Activated CD8-positive, alpha-beta memory T cell treated with anti-CD3 and anti-CD28 coated beads, Interleukin-2, amount 10 ng/mL, durations not matched to agents 7 days and 5 days (primary cell): ENCODE measurements around the gene BTRC. TPM values are rescaled to one million over a fixed set of nuclear protein-coding genes. Genes with fewer than 3 reads are reported as not detected.
"Not testable (repeated sequence)": the region's sequence is repeated elsewhere in the genome, so short reads cannot be mapped to it uniquely, and the experiment has no call there.

Source experiments
- ATAC-seq: fragments of 150-1000 bp; cut with Tn5 transposase; one replicate; pipeline ENCODE4 v1.10.0; 2021; ENCODE audit warnings: moderate library complexity
- CTCF ChIA-PET: fragments of 350-600 bp; sonication (Branson Sonifier 250); formaldehyde crosslinking; loops from one replicate; lab custom pipeline; 2021; ENCODE audit warnings: antibody characterized with exemption; lab: Charles Lee
- DNase-seq: peaks from one replicate; pipeline ENCODE4 v3.0.0-alpha.2; 2020
- H3K27ac Mint-ChIP-seq: one replicate; pipeline ENCODE4 v1.8.0; 2021; ENCODE audit warnings: mild to moderate bottlenecking, mixed read lengths
- H3K27me3 Mint-ChIP-seq: one replicate; pipeline ENCODE4 v1.8.0; 2021; ENCODE audit warnings: mixed read lengths
- H3K36me3 Mint-ChIP-seq: one replicate; pipeline ENCODE4 v1.8.0; 2021; ENCODE audit warnings: mild to moderate bottlenecking, mixed read lengths
- H3K4me1 Mint-ChIP-seq: one replicate; pipeline ENCODE4 v1.8.0; 2021; ENCODE audit warnings: mixed read lengths
- H3K4me3 Mint-ChIP-seq: one replicate; pipeline ENCODE4 v1.8.0; 2021; ENCODE audit warnings: mild to moderate bottlenecking, moderate library complexity, mixed read lengths
- H3K9me3 Mint-ChIP-seq: one replicate; pipeline ENCODE4 v1.8.0; 2022; ENCODE audit warnings: low read depth, mixed read lengths
- total RNA-seq, 2 experiments: library from RNA; stranded (reverse); gene quantifications; one replicate each; pipeline ENCODE4 v1.2.3, GENCODE V29; 2021

BTRC gene
- total RNA-seq, 2 experiments from 2014 or later: 10.9 to 13.8 TPM

DNA sequence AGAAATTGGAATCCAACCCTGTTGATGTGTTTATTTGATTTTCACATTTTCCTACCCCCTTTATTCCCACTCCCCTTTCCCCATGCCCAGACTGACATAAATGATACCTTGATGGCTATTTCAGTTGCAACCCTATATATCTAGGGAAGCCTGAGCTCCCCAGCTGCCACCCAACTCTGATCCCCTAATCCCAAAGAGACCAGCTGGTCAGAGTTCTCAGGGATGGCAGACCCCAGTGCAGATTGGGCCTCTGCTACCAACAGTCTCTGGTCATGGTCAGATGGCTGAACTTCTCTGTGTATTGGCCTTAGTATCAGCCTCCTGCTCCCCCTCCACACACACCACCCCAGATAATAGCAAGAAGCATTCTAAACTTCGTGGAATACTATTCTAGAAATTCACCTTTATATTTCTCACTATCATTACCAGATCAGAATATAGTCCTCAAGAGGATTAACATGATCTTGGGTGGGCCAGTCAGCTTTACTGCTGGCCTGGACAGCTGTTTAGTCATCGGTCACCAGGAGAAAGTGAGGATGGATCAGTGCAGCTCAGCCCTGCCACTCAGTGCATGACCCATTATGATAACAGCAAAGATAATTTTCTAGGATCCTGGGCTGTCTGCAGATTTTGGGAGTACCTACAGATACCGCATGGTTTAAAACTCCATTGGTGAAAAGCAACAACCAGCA, 24.5 kb upstream of the BTRC start:
- no peak overlapping the region for H3K4me3 Mint-ChIP-seq
- no peak for ATAC-seq
- H3K27me3 Mint-ChIP-seq: peaks cover 47% of the 10 kb centered on the region
- CTCF ChIA-PET: no interaction called here
- H3K27ac Mint-ChIP-seq: no peak overlapping the region
- no peak for DNase-seq
- H3K36me3 Mint-ChIP-seq: no peaks in the 10 kb centered on the region
- no peaks in the 10 kb centered on the region for H3K9me3 Mint-ChIP-seq
- no peaks in the 10 kb centered on the region for H3K4me1 Mint-ChIP-seq

DNA sequence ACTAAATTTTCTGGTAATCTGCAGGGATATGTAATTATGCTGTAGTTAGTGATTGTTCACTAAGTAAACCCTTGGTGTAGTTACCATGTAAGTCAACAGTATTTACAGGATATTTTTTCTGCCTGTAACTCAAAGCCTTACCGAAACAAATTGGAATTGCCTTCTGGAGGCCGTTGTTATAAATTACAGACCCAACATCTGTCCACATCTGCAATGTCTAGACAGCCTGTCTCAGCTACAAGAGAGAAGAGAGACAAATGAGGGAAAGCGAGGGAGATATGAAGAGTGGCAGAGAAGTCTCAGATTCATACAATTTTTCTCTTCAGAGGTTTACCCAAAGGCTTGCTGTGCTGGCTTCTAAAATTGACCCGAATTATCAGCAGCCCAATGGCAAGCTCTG, 23.7 kb upstream of the BTRC start:
- ATAC-seq: no peak
- peaks cover 47% of the 10 kb centered on the region for H3K27me3 Mint-ChIP-seq
- H3K36me3 Mint-ChIP-seq: no peaks in the 10 kb centered on the region
- H3K27ac Mint-ChIP-seq: no peak overlapping the region
- no peak overlapping the region for H3K4me3 Mint-ChIP-seq
- CTCF ChIA-PET: interaction anchor here (0.8 to 0.9 kb wide), 2 partner anchors 15 to 451 kb away, joined by 3 read pairs; no protein-coding TSS in a partner anchor
- DNase-seq: no peak
- no peaks in the 10 kb centered on the region for H3K9me3 Mint-ChIP-seq
- no peaks in the 10 kb centered on the region for H3K4me1 Mint-ChIP-seq

- CTCF ChIA-PET: interaction anchor here (0.8 to 0.9 kb wide), 2 partner anchors 16 to 450 kb away, joined by 3 read pairs; no protein-coding TSS in a partner anchor
- Mint-ChIP-seq H3K4me3 (no peak overlapping the region), H3K27me3 (peaks cover 43% of the 10 kb centered on the region), H3K27ac (no peak overlapping the region), H3K9me3 (no peaks in the 10 kb centered on the region), H3K36me3 (no peaks in the 10 kb centered on the region), H3K4me1 (no peaks in the 10 kb centered on the region)
- no peak for ATAC-seq
- DNase-seq: no peak
These were observed 23.2 kb upstream of the BTRC start for GRCh38 chr10:101330631-101331225.

GRCh38 chr10:101331956-101332355, 22.0 kb upstream of the BTRC start:
- Mint-ChIP-seq H3K27ac (no peak overlapping the region), H3K36me3 (no peaks in the 10 kb centered on the region)

DNA sequence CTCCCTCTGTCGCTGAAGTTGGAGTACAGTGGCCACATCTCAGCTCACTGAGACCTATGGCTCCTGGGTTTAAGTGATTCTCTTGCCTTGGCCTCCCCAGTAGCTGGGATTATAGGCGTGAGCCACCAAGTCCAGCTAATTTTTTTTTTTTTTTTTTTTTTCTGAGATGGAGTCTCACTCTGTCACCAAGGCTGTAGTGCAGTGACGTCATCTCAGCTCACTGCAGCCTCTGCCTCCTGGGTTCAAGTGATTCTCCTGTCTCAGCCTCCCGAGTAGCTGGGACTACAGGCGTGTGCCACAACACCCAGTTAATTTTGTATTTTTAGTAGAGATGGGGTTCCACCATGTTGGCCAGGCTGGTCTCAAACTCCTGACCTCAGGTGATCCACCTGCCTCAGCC, 19.7 kb upstream of the BTRC start:
- not testable (repeated sequence) for ATAC-seq, H3K27ac Mint-ChIP-seq, H3K9me3 Mint-ChIP-seq, H3K4me1 Mint-ChIP-seq, H3K4me3 Mint-ChIP-seq, H3K36me3 Mint-ChIP-seq, DNase-seq
- CTCF ChIA-PET: interaction anchor here (1.6 kb wide), 1 partner anchor 33 kb away, joined by 5 read pairs; no protein-coding TSS in a partner anchor
- H3K27me3 Mint-ChIP-seq: peaks cover 30% of the 10 kb centered on the region

More at GRCh38 chr10:101331956-101332355, 22.0 kb upstream of the BTRC start:
- H3K4me3 Mint-ChIP-seq: no peak overlapping the region
- ATAC-seq: no peak
- no peak for DNase-seq
- H3K27me3 Mint-ChIP-seq: peaks cover 33% of the 10 kb centered on the region
- CTCF ChIA-PET: no interaction called here
- H3K9me3 Mint-ChIP-seq: no peaks in the 10 kb centered on the region
- no peaks in the 10 kb centered on the region for H3K4me1 Mint-ChIP-seq

DNA sequence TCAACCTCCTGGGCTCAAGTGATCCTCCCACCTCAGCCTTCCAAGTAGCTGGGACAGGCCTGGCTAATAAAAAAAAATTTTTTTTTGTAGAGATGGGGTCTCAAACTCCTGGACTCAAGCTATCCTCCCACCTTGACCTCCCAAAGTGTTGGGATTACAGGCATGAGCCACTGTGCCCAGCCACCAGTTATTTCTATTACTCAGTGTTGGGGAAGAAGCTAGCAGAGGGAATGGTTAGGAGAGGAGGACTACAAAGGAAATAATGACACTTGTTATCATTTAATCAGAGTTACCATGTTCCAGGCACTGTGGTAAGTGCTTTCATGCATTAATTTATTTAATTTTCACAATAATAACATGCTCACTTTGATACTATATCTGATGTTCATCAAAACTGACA, 17.6 kb upstream of the BTRC start:
- Mint-ChIP-seq H3K9me3 (no peaks in the 10 kb centered on the region), H3K27ac (no peak overlapping the region), H3K4me1 (no peaks in the 10 kb centered on the region), H3K4me3 (no peak overlapping the region), H3K36me3 (no peaks in the 10 kb centered on the region), H3K27me3 (peaks cover 24% of the 10 kb centered on the region)
- no peak for ATAC-seq
- CTCF ChIA-PET: interaction anchor here (1.0 kb wide), 1 partner anchor 131 kb away, joined by 4 read pairs; no protein-coding TSS in a partner anchor
- DNase-seq: no peak

DNA sequence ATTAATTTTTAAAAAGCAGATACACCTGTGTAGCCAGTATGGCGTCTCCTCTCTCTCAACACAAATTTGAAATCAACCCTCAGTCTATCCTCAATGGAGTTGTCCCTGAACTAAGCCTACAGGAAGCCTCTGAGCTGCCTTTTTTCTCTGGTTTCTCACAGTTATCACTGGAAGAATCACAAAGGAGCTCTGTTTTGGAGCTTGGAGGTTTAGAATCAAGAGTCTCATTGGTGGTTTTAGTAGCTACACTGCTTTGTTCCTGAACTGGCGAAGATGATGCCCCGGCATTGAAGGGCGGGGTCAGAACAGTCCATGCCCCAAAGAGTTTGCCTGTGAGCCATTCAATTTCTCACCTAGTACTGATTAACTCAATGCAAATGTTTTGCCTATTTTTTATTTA, 16.1 kb upstream of the BTRC start:
- Mint-ChIP-seq H3K4me1 (no peaks in the 10 kb centered on the region), H3K36me3 (no peaks in the 10 kb centered on the region), H3K4me3 (no peak overlapping the region), H3K27ac (no peak overlapping the region), H3K9me3 (no peaks in the 10 kb centered on the region), H3K27me3 (peaks cover 10% of the 10 kb centered on the region)
- ATAC-seq (no peak), DNase-seq (no peak)
- CTCF ChIA-PET: no interaction called here

- CTCF ChIA-PET: no interaction called here
- H3K27ac Mint-ChIP-seq: no peak overlapping the region
These were observed 12.5 kb upstream of the BTRC start for GRCh38 chr10:101341438-101341837.

DNA sequence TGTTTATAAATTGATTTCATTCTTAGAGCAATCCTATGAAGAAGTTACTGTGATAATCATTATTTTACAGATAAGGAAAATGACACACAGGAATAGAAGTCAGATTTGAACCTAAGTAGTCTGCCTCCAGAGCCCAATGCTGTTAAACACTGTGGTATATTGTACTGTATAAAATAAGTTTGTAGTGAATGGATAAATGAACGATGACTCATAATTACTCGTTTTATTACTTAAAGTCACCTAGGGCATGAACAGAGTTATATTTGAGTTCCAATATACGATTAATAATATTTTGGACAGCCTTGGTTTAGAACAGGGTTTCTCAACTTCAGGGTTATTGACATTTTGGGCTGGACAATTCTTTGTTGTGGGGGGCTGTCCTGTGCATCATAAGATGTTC, 7.8 kb upstream of the BTRC start:
- no peak for DNase-seq
- H3K36me3 Mint-ChIP-seq: no peaks in the 10 kb centered on the region
- ATAC-seq: no peak

More at GRCh38 chr10:101341438-101341837, 12.5 kb upstream of the BTRC start:
- ATAC-seq (no peak), DNase-seq (no peak)
- H3K9me3 Mint-ChIP-seq: no peaks in the 10 kb centered on the region
- H3K27me3 Mint-ChIP-seq: peaks cover 9% of the 10 kb centered on the region
- no peaks in the 10 kb centered on the region for H3K4me1 Mint-ChIP-seq
- no peak overlapping the region for H3K4me3 Mint-ChIP-seq
- no peaks in the 10 kb centered on the region for H3K36me3 Mint-ChIP-seq

GRCh38 chr10:101351017-101351416, 2.9 kb upstream of the BTRC start:
- CTCF ChIA-PET: no interaction called here
- peaks cover 19% of the 10 kb centered on the region for H3K27me3 Mint-ChIP-seq
- no peak overlapping the region for H3K4me3 Mint-ChIP-seq
- peaks cover 5% of the 10 kb centered on the region for H3K36me3 Mint-ChIP-seq
- no peaks in the 10 kb centered on the region for H3K9me3 Mint-ChIP-seq
- DNase-seq (no peak), ATAC-seq (no peak)
- no peak overlapping the region for H3K27ac Mint-ChIP-seq
- H3K4me1 Mint-ChIP-seq: peaks cover 18% of the 10 kb centered on the region

More for the DNA sequence above, 7.8 kb upstream of the BTRC start:
- Mint-ChIP-seq H3K4me3 (no peak overlapping the region), H3K27me3 (peaks cover 14% of the 10 kb centered on the region), H3K9me3 (no peaks in the 10 kb centered on the region), H3K27ac (no peak overlapping the region), H3K4me1 (no peaks in the 10 kb centered on the region)
- CTCF ChIA-PET: no interaction called here

- peaks cover 21% of the 10 kb centered on the region for H3K4me1 Mint-ChIP-seq
- H3K9me3 Mint-ChIP-seq: no peaks in the 10 kb centered on the region
- H3K27ac Mint-ChIP-seq: no peak overlapping the region
- peaks cover 7% of the 10 kb centered on the region for H3K36me3 Mint-ChIP-seq
- H3K4me3 Mint-ChIP-seq: no peak overlapping the region
- DNase-seq: no peak
- ATAC-seq: no peak
- CTCF ChIA-PET: interaction anchor here (0.9 kb wide), 1 partner anchor 430 kb away, joined by 4 read pairs; no protein-coding TSS in a partner anchor
- H3K27me3 Mint-ChIP-seq: peaks cover 19% of the 10 kb centered on the region
These were observed 2.5 kb upstream of the BTRC start for GRCh38 chr10:101351477-101351876.

DNA sequence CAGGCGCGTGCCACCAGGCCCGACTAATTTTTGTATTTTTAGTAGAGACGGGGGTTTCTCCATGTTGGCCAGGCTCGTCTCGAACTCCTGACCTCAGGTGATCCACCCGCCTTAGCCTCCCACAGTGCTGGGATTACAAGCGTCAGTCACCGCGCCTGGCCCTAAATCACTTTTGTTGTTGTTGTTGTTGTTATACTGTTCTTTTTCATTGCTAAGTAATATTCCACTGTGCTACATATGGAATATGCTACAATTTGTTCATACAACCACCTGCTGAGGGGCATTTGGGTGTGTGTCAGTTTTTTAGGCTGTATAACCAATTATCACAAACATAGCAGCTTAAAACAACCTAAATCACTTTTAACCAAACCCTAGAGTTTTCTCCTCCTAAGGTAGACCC, 1.1 kb upstream of the BTRC start:
- ATAC-seq, H3K4me3 Mint-ChIP-seq, DNase-seq, H3K27ac Mint-ChIP-seq, H3K9me3 Mint-ChIP-seq, CTCF ChIA-PET: not testable (repeated sequence)
- H3K36me3 Mint-ChIP-seq: peaks cover 10% of the 10 kb centered on the region
- peaks cover 23% of the 10 kb centered on the region for H3K4me1 Mint-ChIP-seq
- peaks cover 19% of the 10 kb centered on the region for H3K27me3 Mint-ChIP-seq

DNA sequence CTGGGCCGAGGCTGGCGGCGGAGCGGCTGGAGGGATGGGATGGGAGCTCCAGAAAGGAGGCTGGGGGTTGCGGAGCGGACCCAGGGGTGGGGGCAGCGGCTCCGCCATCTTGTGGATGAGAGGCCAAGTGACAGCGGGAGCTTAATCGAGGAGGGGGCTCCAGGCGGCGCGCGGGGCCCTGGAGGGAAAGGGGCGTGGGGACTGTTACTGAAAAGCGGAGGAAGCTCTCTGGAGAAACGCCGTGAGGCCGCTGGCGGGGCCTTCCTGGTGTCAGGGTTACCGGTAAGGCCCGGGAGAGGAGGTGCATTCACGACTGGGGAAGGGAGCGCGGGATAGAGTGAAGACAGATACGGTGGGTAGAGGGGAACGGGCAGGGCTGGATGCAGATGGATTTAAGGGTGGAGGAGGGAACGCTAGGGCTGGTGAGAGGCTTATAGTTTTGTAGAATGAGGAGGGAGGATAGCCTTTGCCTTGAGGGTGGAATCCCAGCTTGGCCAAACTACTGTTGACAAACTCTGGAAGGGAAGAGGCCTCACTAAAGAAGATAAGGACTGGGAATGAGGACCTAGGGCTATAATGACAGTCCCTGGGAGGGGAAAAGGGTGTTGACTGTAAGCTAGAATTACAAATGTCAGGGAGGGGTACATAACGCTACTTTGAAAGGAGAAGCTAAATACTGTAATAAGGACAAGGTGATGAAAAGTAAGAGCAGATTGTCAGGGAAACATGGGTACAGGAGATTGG, 535 bp downstream of the BTRC start:
- Mint-ChIP-seq H3K9me3 (no peaks in the 10 kb centered on the region), H3K36me3 (peaks cover 11% of the 10 kb centered on the region), H3K4me3 (peak overlapping the region; percentile 86), H3K27ac (peak overlapping the region; percentile 93), H3K4me1 (peaks cover 25% of the 10 kb centered on the region), H3K27me3 (peaks cover 13% of the 10 kb centered on the region)
- DNase-seq (peak; percentile 64), ATAC-seq (peak; percentile 16)
- CTCF ChIA-PET: interaction anchor here (0.6 to 2.0 kb wide), 3 partner anchors 12 to 140 kb away, joined by 3 to 8 read pairs (median 3); no protein-coding TSS in a partner anchor
